COLO668 (cell line): ENCODE data around the gene GOLGA8N.
"Not testable (repeated sequence)": the region's sequence is repeated elsewhere in the genome, so short reads cannot be mapped to it uniquely, and the experiment has no call there.

Experiments used
- DNase-seq: peaks from one replicate; lab custom pipeline; 2025; ENCODE audit not compliant: unreplicated experiment; lab: John Stamatoyannopoulos, UW

The GOLGA8N gene

GRCh38 chr15:32593151-32593550 lies at the start of gene GOLGA8N:
GOLGA8N (plus strand) TSS chr15:32593456.
- DNase-seq = not testable (repeated sequence)

- DNase-seq = not testable (repeated sequence)
These were observed 49.8 kb upstream of the GOLGA8N start for GRCh38 chr15:32543456-32543855.

DNA sequence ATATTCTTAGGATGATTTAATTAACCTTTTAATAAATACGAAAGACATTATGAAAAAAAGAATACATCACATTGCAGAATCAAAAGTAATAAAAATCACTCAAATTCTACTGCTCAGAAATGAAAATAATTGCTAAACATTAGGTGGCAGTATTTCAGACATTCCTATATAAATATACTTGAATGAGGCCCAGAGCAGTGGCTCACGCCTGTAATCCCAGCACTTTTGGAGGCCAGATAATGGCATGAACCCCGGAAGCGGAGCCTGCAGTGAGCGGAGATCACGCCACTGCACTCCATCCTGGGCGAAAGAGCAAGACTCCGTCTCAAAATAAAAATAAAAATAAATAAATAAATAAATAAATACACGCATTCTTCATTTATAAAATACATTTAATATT lies 48.1 kb upstream of the GOLGA8N start:
- DNase-seq = not testable (repeated sequence)

- DNase-seq = not testable (repeated sequence)
These were observed 38.7 kb upstream of the GOLGA8N start for GRCh38 chr15:32554587-32554986.

- DNase-seq = not testable (repeated sequence)
These were observed 31.1 kb upstream of the GOLGA8N start for GRCh38 chr15:32562198-32562597.

GRCh38 chr15:32568988-32569387 lies 24.3 kb upstream of the GOLGA8N start:
- DNase-seq = not testable (repeated sequence)

GRCh38 chr15:32578482-32578881 lies 14.8 kb upstream of the GOLGA8N start:
- not testable (repeated sequence) for DNase-seq

DNA sequence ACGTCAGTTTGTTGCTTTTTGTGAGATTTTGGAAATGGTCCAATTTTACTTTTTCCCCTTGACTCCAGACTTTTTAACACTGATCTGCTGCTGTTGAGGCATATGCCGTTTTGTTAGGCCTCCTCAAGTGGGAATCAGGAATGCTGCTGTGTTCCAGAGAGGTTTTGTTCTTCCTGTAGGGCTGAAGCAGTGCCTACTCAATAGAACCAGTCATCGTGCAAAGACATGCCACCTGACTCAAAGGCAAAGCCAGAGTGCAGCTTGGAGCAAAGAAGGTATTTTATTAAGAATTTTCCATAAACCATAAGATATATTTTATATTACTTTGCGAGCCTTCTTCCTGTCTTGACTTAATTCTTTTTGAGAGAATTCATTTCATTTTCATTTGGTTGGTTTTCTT lies 7.4 kb upstream of the GOLGA8N start:
- DNase-seq = not testable (repeated sequence)

DNA sequence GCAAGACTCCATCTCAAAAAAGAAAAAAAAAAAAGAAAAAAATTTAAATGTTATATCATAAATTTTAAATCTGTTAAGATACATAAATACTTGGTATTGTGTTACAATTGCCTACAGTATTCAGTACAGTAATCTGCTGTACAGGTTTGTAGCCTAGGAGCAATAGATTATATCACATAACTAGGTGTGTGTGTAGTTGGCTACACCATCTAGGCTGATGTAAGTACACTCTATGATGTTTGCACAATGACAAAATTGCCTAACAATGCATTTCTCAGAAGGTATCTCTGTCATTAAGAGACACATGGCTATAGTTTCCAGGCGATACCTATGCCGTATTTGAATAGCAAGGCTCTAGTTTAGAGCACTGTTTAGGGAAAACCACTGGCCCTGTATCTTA lies 16.3 kb downstream of the GOLGA8N start:
- DNase-seq = not testable (repeated sequence)

DNA sequence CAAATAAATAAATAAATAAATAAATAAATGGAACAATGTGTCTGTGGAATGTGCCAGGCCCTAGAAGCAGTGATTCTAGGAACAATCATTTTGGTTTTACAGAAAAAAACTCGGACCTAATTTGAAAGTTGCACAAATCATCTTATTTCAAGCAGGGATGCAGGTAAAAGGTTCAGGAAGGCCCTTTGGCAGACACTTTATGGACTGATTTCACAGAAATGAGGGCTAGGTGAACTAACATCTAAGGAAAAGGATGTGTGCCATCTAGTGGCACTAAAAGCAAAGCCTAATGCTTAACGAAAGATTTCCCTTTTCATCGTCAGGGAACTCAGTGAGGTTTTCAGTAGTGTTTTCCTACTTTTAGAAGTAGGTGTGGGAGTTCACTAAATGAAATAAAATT lies 17.5 kb downstream of the GOLGA8N start:
- not testable (repeated sequence) for DNase-seq

DNA sequence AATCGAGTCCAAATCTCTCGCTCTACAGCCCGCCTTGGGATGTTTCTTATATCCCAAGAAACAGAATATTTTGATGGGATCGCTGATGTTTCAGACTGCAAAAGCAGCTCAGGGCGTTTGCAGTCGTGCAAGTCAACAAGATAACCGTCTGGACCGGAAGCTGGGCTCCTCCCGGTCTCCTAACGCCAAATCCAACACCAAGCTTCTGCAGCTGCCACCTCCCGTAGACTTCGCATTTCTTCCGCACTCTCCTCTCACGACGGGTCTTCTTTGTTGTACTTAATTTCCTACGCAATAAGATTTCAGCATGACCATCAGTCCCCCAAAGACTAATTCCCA lies 21.4 kb downstream of the GOLGA8N start:
- not testable (repeated sequence) for DNase-seq

- DNase-seq = not testable (repeated sequence)
These were observed 22.0 kb downstream of the GOLGA8N start, which contains the start of gene ARHGAP11A for GRCh38 chr15:32615051-32615870. ARHGAP11A (plus strand) TSS chr15:32615504; CDS start chr15:32616212, 708 bp downstream.

GRCh38 chr15:32615871-32616426 lies 22.7 kb downstream of the GOLGA8N start:
- not testable (repeated sequence) for DNase-seq

- no peak for DNase-seq
These were observed 43.2 kb downstream of the GOLGA8N start for GRCh38 chr15:32636410-32636809.

DNA sequence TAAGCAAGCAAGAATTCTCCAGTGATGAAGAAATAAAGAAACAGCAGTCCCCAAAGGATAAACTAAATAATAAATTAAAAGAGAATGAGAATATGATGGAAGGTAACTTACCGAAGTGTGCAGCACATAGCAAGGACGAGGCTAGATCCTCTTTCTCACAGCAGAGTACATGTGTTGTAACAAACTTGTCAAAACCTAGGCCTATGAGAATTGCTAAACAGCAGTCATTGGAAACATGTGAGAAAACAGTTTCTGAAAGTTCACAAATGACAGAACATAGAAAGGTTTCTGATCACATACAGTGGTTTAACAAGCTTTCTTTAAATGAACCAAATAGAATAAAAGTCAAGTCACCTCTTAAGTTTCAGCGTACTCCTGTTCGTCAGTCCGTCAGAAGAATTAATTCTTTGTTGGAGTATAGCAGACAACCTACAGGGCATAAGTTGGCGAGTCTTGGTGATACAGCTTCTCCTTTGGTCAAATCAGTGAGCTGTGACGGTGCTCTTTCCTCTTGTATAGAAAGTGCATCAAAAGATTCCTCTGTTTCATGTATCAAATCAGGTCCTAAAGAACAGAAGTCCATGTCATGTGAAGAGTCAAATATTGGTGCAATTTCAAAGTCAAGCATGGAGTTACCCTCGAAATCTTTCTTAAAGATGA lies 43.8 kb downstream of the GOLGA8N start:
- no peak for DNase-seq

- DNase-seq = no peak
These were observed 44.4 kb downstream of the GOLGA8N start for GRCh38 chr15:32637704-32638103.

DNA sequence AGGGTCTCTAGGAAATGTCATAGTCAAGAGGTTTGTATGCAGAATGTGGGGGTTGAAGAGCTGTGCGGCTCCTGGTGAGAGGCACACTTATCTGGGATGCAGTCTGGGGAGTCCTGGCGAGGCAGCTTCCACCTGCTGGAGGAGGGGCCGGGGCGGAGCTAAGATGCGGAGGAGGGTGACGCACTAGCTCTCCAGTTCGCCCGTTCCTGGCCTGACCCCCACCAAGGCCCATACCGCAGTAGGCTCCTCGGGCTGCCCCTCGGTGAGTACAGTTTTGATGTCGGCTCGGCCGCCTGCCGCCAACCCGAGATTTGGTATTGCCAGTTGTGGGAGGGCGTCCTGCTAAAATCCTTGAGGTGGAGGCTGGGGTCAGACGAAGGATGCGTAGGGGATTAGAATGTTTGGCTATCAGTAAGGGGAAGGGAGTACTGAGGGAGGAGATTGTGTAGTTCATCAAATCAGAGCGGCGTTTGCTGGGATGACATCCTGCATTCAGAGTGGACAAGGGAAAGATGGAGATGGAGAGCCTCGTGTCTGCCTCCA lies 48.3 kb downstream of the GOLGA8N start, which contains the start of gene SCG5:
TSS of gene SCG5 (plus strand) at position 194 of the 543 bp plus-strand sequence. CDS start 1,883 bp downstream, outside the sequence.
- DNase-seq = no peak

- no peak for DNase-seq
These were observed 49.6 kb downstream of the GOLGA8N start for GRCh38 chr15:32642667-32643435.

- DNase-seq = no peak
These were observed 50.7 kb downstream of the GOLGA8N start for GRCh38 chr15:32643907-32644445.

DNA sequence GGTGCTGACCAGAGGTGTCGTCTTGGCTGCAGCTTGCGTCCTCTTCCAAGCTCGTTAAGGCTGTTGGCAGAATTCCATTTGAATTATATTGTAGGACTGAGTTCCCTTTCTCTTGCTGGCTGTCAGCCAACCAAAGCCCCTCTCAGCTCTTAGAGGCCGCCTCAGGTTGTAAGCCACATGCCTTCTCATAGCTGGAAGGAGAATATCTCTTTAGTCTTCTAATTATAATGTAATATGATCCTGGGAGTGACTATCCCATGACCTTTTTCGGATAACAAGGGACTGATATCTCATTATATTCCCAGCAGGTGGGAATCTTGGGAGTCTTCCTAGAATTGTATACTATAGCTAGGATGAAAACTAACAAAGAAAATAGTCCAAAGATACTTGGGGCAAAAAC lies 53.0 kb downstream of the GOLGA8N start:
- DNase-seq = no peak
